ENCODE results near the gene OR9Q1.
"Not testable (repeated sequence)": the region's sequence is repeated elsewhere in the genome, so short reads cannot be mapped to it uniquely, and the experiment has no call there.

Gene OR9Q1

GRCh38 chr11:58135171-58135570 lies 111.5 kb downstream of the OR9Q1 start:
- DNase-seq (ENCODE audit: low read depth), result no peak

GRCh38 chr11:58142761-58143160 lies 119.1 kb downstream of the OR9Q1 start:
- DNase-seq (ENCODE audit: low read depth), result no peak

DNA sequence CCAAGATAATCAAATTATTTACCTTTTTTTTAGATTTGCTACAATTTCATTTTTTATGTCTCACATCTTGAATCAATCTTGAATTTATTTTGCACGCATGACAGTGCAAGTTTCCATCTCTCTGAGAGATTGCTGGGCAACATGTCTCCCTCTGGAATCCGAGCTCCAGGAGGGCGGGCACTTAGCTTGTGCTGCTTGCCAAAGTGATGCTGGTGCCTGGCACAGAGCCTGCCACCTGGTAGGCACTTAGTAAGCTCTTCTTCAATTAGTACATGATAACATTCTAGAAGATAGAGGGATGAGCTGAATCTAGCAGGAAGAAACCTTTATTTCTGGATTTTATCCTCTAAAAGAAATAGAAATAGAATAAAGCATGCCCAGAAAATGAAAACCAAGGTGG lies 129.1 kb downstream of the OR9Q1 start:
- no peak for DNase-seq (ENCODE audit: low read depth)

DNA sequence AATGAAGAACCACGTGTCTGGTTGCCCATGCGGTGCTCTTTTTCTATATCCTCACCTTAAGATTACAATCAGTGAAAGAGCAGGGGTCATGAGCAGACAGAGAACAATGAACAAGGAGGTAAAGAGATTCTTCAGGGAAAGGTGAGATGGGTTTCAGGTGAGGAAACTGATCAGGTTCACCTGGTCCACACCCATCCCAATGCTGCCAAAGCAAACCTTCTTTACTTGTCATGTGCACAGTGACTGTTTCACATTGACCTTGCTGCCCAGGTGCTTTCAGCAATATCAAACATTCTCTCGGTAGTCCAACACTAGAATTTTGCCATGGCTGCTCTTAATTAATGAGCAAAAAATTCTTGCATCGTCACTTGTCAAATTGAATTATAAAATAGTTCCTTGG lies 140.7 kb downstream of the OR9Q1 start:
- DNase-seq (ENCODE audit: low read depth), result no peak

- DNase-seq (ENCODE audit: low read depth), result no peak
These were observed 141.3 kb downstream of the OR9Q1 start for GRCh38 chr11:58164990-58165389.

DNA sequence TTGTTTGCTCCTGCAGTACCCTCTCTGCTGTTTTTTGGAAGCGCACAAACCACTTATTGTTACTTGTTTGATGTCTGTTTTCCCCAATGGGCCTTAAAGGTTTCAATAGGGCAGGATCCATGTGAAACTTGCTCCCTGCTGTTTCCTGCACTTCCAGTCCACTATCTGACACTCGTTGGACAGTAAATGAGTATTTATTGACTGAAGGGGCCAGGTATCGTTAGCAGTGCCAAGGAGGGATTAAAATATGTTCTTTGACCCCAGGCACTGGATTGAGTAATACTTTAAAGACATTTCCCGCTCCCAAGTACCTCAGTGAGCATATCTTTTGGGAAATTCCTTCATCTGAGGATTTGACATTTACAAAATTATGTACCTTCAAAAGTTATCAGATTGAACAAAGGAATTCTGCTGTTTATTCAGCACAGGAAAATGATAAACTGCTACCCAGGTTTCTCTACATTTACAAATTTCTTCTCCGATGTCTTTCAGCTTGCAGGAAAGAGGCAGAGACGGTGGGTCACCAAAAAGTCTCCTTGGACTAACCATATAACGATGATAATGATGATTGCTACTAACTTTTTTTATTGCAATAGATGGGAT lies 141.9 kb downstream of the OR9Q1 start:
- no peak for DNase-seq (ENCODE audit: low read depth)

DNA sequence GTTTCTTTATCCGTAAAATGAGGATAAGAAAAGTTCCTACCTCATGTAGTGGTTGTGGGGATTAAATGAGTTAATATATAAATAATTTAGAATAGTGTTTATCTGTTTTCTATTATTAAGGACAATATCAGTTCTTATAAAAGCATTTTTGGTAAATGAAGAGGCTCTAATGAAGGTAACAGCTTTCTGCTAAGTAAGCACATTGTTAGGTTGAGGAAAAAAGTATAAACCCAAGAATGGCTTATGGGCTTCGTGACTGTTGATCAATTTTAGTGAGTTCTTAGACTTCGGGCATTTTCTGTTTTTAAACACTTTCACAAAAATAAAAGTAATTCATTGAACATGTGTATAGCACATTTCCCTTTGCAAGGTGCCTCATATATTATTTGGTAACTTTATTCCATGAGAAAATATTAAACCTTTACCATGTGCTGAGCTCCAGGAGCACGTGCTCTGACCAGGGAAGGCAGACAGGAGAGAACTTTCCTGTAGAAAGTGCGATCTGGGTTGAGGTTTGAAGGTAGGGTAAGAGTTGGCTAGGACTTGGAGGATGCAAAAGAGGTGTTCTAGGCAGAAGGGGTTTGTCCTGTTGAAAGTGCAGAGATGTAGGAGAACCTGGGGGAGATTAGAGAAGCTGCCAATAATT lies 153.9 kb downstream of the OR9Q1 start:
- DNase-seq (ENCODE audit: low read depth), result no peak

GRCh38 chr11:58178444-58178843 lies 154.8 kb downstream of the OR9Q1 start:
- DNase-seq (ENCODE audit: low read depth), result no peak

- no peak for DNase-seq (ENCODE audit: low read depth)
These were observed 156.0 kb downstream of the OR9Q1 start for GRCh38 chr11:58179648-58180047.

GRCh38 chr11:58186938-58187337 lies 163.3 kb downstream of the OR9Q1 start:
- DNase-seq (ENCODE audit: low read depth), result no peak

DNA sequence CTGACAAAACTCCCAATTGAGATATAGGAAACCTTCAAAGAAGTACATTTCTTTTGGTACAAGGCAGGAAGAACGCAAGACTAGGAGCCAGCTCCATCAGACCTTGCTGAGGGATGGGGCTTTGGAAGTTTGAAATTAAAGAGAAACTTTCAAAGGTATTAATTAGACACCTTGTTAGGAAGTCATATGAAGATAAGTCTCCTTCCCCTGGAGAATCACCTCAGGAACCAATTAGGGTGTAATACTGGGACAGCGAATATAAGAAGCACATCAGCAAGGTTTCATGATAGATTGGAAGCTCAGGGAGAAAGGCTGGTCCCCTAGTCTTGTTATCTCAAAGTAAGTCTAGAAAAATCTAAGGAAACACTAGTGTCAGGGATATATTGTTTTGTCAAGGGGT lies 165.1 kb downstream of the OR9Q1 start, which contains the start of gene OR9Q2:
Gene OR9Q2, plus strand, starts transcription at position 301 of the 400 bp plus-strand sequence. CDS start 1,421 bp downstream, outside the sequence.
- no peak for DNase-seq (ENCODE audit: low read depth)

DNA sequence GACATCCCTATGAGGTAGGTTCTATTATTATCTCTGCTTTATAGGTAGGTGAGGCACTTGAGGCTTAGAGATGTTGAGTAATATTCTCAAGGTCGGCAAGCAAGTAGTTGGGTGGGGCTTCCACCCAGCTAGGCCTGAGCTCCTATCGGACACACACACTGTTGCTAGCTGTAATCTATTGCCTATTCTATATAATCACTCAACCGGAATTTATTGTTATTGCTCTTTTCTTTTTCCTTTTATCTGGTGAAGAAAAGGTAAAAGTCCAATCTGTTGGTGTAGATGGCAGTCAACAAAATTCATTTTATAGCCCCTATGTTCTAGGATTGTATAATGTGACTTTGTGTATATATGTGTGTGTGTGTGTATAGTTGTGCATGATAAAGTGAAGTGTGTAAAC lies 168.5 kb downstream of the OR9Q1 start:
- no peak for DNase-seq (ENCODE audit: low read depth)

GRCh38 chr11:58193391-58193790 lies 169.7 kb downstream of the OR9Q1 start:
- DNase-seq (ENCODE audit: low read depth), result no peak

DNA sequence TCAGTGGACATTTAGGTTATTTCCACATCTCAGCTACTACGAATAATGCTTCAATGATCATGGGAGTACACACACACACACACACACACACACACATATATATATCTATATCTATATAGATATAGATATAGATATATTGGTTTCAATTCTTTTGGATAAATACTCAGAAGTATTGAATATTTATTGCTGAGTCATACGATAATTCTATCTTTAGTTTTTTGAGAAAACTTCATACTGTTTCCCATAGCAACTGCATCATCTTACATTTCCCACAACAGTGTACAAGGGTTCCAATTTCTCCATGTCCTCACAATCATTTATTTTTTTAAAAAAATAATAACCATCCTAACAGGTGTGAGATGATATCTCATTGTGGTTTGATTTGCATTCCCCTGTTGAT lies 172.3 kb downstream of the OR9Q1 start:
- DNase-seq (ENCODE audit: low read depth), result no peak

GRCh38 chr11:58199271-58199670 lies 175.6 kb downstream of the OR9Q1 start:
- no peak for DNase-seq (ENCODE audit: low read depth)

GRCh38 chr11:58204042-58204441 lies 180.4 kb downstream of the OR9Q1 start, which contains the start of gene OR1S2:
Gene OR1S2 (minus strand): TSS chr11:58204142. CDS start chr11:58204142, 0 bp downstream.
- DNase-seq (ENCODE audit: low read depth), result no peak

- DNase-seq (ENCODE audit: low read depth), result not testable (repeated sequence)
These were observed 188.7 kb downstream of the OR9Q1 start, which contains the start of gene OR1S1 for GRCh38 chr11:58212420-58212819. Gene OR1S1 (plus strand): TSS chr11:58212720.

DNA sequence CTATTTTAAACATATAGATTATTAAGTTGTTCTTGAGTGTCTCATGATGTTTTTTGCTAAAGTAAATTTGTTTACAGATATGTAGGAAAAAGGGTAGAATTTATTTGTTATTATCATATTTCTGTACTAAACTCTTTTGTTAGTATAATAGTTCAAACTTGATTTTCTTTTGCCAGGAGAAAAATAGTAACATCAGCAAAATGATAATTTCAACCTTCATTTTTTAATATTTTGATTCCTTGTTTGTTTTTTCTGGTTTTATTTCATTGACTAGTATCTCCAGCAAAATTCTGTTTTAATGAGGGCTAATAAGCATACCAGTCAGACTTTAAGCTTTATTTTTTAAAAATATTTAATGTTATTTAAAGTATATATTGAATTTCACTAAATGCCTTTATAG lies 192.8 kb downstream of the OR9Q1 start:
- DNase-seq (ENCODE audit: low read depth), result no peak

DNA sequence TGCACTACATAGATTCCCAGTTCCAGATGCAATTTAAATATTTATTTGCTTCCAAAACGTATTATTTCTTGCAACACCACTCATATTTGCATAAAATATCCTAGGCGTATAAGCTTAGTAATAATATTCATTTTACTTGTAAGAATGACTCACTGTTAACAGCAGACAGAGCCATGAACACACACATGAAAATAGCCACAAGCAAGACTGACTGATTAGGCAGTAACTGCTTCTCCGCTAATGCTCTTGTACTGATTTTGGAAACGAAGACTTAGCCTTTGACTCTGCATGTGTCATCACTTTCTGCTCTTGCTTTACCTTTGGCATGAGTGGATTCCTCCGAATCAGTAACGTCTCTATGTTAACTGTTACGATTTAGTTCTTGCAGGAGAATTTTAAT lies 199.0 kb downstream of the OR9Q1 start:
- DNase-seq (ENCODE audit: low read depth), result no peak

DNA sequence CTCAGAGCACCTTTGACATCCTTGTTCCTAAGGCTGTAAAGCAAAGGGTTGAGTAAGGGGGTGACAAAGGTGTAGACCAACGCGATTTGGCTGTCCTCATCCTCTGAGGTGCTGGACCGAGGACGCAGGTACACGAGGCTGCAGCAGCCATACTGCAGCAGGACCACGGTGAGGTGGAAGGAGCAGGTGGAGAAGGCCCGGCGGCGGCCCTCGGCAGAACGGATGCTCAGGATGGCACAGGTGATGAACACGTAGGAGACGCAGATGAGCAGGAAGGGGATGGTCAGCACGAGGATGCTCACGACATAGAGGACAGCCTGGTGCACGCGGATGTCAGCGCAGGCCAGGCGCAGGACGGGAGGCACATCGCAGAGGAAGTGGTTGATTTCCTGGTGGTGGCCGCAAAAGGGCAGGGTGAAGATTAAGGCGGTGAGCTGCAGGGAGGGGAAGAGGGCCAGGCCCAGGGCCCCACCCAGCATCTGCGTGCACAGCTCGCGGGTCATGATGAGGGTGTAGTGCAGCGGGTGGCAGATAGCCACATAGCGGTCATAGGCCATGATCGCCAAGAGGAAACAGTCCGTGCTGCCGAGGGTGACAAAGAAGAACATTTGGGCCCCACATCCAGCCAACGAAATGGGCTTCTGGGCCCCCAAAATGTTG lies 204.4 kb downstream of the OR9Q1 start:
- DNase-seq (ENCODE audit: low read depth), result peak; percentile 29
